Inflammatory macrophage treated with lipopolysaccharide for 4 hours (primary cell): ENCODE data around the gene GNAQ.

Experiments
- DNase-seq: peaks from one replicate; pipeline ENCODE4 v3.0.0-alpha.2; 2020

GNAQ gene

DNA sequence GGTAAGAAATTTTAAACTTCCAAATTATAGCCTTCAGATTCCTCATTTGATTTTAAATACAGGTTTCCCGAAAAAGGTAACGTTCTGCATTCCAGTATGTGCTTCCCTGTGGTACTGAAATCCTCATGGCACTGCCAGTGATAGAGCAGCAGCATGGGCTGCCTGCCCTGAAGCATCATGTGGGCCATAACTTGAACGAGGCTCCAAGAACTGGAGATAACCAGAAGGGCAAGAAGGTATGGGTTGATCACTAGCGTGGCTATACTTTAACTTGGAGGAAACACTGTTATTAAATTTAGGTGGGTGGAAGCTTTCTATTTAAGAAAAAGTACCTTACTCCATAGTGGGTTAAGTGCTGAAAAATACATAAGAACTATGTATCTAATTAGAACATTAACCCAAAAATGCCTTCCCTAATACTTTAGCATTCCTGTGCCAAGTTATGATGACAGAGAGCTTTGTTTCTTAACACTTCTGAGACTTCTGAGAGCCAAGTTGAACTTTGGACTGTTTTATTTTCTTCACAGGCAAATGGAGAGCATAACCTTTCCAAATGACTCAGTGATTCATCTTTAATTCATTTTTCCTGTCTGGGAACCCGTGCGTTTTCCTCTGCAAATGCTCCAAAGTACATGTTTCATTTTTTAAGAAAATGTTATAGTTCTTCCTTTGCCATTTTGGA lies 192.0 kb downstream of the GNAQ start:
- no peak for DNase-seq

DNA sequence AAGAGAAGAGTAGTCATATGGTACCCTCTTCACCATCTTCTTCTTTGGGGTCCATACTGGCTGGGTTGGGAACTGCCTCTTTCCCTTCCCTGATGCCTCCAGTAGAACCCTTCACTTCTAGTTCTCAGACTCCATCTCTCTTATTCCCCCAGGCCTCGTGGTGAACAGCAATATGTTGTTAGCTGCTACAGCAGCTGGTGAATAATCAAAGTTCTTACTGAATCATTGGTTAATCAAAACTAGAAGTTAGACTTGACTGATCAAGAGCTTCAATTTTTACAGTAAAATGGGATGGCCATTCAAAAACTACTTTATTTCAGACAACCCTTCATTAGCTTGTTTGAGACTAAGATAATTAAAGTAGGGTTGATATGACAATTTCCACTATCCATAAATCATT lies 192.6 kb downstream of the GNAQ start:
- no peak for DNase-seq

DNA sequence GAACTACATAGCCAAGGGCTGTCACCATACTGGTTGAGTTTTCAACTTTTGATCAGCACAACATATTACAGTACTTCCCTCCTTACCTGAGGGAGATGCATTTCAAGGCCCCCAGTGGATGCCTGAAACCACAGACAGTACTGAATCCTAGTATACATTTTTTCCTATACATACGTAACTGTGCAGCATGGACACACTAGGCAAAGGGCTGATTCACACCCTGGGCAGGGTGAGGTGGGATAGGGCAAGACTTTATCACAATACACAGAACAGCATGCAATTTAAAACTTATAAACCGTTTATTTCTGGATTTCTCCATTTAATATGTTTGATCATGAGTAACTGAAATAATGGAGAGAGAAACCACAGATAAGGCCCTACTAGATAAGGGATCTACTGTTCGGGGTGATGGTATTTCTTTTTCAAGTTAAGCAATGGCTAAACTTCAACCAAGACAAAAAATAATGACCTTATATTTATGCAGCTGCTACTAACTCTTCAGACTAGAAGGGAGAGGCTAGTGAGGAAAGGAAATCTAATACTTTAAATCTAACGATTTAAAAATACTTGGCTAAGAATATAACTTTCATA lies 196.6 kb downstream of the GNAQ start:
- DNase-seq, result no peak

DNA sequence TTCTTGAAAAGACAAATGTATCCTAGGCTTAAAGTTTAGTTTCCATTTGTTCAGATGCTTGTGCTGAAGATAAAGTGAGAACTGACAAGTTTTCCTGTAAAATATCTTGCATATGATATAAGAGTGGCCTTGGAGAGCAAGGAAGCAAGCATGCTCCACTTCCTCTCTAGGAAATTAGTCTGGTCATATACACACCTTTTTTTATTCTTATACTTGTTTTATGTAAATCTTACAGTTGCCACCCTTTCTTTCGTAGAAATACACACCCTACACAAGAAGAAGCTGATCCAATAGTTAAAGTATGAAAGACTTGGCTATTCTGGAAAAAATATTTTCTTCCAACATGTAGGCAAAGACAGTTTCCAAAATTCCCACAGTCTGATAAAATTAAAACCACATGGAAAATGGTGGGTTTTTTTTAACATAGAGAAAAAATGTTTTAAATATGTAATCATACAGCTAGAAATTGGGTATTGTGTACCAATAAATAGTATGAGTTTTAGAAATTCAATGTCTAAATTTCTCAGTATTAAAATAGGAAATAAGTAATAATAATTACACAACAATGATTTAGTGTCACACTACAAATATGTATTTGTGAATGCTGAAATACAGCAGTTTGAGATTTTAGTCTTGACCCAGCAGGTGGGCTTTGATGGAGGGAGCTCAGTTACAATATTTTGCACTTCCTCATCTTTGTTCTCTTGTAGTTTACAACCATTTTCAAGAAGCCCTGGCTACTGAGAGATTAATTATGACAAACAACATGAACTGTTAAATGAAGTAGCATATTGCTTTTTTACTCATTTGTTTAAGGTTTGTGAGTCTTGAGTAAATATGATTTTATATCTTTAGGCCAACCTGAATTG lies 197.8 kb downstream of the GNAQ start:
- no peak for DNase-seq

DNA sequence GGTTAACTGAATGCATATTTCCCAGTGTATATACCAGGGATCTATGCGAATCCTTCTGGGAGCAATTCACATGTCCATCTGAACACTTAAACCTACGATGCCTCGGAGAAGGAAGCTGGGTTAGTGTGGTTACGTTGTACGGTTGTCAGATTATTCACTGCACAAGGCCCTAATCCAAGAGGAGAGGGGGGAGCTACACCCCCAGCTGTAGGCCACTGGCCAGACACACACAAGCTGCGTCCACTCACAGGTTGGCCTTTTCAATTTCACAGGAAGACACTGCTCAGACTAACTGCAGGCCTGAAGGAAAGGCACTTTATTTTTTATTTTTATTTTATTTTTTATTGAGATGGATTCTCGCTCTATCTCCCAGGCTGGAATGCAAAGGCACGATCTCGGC lies 199.0 kb downstream of the GNAQ start:
- DNase-seq, result no peak

DNA sequence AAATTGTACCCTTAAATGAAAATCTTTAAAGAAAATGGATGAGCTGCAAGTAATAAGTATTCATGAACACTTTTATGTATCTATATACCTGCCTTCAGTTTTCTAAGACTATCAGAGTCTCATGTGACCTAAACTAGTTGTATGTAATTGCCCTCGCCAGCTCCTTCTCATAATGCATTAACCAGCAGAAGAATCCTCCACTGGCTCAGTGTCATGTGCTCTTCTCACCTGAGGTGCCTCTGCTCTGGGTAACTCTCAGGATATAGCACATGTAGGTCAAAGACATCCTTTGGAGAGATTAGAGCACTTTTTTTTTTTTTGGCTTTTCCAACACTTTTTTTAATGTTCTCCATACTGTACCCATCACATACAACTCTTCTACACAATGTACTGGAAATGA lies 199.8 kb downstream of the GNAQ start:
- no peak for DNase-seq

DNA sequence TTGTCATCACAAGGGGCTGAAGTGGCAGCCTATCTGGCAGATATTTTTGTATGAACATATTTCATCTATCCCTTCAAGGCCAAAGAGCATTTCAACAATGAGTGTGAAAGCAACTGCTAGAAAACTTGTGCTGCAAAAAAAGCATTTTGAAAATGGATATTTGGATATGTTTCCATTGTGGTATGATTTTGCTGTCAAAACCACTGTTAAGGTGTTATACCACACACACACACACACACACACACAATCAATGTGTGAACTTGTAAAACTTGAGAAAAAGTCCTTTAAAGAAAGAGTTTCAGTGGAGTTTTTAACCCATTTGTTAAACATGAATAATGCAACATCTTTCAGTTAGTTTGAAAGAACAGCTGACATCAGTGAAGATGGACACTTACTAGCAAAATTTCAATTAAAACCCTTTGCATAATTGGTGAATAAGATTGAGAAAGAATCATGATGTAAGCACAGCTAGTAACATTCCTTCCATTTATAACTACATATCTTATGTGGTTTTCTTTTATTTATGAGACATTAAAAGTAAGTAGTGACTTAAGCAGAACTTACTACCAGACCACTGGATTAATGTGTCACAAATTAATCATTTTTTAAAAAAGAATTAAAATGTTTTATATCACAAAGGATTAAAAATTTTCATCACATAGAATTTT lies 200.9 kb downstream of the GNAQ start:
- peak; percentile 30 for DNase-seq

DNA sequence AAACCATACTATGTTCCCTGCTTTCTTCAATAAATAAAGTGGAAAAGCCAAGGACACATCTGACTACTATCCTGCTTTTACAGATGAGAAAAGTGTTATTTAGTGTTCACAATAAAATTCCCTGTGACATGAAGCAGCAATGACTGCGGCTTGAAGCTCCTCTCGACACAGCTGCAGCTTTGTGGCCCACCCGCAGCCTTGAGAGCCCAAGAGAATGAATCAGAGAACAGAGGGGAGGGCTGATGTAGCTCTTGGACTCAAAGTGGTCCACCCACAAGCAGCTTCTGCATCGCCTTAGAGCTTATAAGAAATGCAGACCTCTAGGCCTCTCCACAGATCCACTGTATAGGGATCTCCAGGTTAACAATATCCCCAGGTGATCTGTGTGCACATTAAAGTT lies 202.2 kb downstream of the GNAQ start:
- no peak for DNase-seq

DNA sequence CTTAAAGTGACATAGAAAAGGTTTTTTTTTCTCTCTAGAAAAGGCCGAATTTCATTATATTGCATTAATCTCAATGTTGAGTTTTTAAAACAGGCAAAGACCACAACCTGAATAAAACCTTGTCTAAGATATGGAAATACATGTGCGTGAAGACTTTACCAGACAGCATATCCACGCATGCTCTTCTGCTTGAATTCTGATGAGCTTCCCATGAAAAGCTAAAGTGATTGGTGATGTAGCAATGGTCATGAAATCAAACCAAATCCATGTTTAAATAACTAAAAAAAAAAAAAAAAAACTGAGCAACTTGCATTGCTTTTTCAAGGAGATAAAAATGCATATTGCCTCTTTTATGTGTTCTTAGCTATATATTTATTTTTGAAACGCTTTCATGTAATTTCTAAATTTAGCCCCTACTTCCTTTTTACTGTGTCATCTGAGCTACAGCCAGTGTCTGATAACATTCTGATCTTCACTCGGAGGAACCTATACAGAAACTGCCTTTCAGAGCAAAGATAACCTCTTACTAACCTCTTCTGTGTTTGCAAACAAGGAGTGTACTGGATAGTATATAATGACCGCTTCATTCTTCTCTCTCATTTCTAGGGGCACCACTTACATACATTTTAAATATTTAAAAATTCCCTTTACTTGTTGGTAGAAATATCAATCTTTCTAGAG lies 204.4 kb downstream of the GNAQ start:
- DNase-seq, result peak; percentile 64

DNA sequence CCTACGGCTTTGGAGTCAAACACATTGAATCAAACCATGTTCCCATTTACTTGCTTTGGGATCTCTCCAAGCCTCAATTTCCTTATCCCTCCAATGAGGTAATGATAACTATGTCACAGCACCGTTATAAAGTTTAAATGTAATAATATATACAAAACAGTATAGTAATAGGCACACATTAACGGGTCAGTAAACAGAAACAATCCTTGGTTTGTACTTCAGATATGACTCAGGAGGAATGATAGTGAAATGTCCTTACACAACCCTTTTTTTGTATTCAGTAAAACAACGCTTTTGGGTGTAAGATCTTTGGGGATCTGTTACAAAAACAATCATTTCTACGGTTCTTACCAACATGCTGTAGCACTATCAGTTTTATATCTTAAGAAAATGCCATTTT lies 205.0 kb downstream of the GNAQ start:
- DNase-seq, result peak; percentile 31

DNA sequence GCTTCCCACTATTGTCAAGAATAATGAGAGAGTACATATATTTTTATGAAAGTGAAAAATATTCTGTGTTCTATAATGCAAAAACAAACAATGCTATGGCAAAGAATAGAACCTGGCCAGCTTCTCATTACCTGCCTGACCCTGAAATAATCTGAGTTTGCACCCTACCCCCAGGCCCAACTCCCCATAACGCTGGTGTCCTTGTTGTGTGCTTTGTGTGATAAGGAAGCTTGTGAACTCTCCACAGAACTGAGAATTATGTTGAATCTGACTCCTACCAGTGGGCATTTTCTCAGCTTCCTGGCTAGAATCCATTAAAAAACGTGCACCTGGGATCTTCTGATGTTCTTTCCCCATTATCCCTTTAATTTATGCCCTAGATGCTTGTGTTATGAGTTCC lies 205.5 kb downstream of the GNAQ start:
- DNase-seq, result no peak

DNA sequence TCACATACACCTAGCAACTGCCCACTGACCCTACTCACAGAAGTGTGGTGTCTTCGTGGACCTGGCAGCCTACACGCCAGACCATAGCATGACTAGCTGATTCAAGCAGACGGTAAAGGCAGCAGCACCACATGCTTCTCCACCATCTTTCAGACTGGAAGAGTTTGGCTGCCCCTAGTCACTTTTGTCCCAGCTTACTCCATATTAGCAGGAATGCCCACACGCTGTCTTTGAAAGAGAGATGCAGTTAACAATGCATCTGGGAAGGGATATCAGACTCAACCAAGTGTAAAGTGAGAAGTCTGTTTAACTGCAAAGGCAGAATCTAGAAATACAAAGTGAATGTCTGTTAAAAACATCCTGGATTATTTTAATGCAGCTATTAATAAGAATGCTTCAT lies 206.2 kb downstream of the GNAQ start:
- DNase-seq, result no peak

DNA sequence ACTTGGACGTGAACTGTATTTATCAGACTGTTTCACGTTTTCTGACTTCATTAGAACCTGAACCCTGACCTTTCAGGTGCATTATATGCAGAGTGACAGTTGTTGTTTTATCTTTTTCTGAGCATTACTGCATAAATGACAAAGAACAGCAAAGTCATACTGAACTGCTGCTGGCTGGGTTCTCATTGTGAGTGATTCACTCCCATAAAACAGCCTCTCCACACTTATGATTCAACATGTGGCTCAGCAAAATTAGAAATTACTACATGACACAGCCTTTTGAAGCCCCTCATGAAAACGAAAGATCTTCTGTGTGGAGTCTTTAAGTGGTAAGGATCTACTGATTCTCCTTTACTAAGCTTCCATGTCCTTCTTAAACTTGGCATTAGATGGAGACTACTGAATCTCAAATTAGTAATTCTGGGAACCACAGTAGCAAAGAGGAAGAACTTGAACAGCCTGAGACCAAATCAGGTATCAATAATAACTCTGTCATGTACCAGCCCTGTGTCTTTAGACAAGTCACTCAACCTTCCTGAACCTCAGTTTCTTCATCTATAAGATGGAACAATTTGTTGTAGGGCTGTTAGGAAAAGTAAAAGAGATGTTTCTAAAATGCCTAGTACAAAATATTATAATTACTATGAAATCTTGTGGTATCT lies 211.2 kb downstream of the GNAQ start:
- peak; percentile 63 for DNase-seq

DNA sequence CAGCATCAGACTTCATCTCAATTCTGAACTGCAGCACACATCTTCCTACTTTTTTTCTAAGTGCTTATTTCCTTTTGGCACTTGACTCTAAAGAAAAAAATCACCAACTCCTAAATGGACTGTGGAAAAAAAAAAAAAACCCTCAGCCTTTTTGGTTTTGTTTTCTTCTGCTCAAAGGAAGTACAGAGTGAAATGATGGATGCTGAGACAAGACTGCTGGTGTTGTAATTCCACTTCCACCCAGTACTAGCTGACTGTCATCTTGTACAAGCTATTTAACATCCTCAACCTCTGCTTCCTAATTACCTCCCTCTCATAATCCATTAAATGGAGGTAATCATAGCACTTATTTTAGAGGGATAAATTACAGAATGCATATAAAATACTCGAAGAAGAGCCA lies 212.0 kb downstream of the GNAQ start:
- DNase-seq, result peak; percentile 85

DNA sequence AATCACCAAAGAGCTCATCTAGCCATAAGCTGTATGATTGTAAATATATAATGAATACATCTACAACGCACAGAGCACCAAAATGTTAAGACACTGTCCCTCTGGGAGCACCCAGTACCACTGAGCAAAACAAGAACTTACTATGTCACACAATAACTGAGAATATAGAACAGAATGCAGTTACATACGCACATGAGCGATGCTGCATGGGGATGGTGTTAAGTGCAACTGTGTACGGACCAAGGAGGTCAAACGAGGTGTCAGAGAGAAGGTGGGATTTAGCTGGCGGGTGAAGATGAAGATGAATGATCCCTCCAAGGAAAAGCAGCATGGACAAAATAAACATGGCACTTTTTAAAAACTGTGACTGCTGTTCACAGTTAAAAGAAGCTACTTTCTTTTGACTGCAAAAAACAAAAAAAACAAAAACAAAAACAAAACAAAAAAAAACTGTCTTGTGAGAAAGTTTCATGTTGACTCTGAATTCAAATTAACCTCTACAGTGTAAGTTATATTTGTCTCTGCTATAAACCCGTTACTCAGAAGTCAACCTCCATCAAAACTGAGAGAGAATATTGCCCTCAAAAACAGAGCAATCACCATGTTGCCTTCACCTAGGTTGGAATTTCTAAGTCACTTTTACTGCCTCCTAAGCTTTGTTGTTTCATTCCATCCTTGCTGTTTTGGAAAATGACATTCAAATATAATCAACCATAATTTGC lies 213.9 kb downstream of the GNAQ start:
- no peak for DNase-seq

DNA sequence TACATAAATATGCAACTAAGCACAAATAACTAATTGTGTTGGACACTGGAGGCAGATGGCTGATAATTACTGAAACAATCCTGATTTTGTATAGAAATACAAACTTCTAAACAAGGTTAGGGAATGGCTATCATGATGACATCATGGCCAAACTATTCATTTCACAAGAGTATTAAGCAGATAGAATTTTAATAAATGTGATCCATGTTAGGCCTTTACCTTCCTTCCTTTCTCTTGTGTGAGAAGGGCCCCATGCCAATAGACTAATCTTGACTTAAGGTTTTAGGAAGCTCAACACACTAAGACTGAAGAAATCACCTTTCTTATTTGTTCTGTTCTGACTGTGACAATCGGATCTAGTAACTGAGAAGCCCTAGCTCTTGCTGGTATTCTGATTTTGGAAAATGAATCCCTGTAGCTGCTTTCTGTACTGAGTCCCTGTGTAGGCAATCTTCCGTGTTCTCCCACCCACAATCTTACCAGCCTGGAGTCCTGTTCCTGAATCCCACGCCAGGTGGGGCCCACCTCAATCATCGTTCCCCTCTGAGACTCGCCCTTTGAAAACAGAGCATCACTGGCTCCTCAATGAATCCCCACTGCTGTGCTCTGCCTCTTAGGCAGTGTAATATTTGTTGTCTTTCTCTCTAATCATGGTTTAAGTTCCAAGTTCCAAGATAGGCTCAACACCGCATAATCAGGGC lies 214.8 kb downstream of the GNAQ start:
- DNase-seq, result no peak

DNA sequence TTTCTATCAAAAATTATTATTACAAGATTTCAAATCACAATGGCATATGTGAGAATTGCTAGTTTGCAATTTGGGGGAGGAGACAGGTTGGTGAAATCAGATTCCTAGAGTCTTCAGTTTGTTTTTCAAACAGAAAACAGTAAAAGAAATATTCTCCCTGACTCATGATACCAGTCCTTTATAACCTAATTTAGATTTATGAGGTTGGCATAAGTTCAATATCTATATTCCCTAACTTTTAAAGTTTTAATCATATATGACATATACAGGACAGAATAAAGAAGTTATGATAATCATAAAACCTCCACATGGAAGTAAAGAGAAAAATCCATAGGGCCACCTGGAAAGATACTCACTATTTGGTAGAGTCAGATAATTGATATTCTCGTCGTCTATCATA lies 216.4 kb downstream of the GNAQ start:
- no peak for DNase-seq

DNA sequence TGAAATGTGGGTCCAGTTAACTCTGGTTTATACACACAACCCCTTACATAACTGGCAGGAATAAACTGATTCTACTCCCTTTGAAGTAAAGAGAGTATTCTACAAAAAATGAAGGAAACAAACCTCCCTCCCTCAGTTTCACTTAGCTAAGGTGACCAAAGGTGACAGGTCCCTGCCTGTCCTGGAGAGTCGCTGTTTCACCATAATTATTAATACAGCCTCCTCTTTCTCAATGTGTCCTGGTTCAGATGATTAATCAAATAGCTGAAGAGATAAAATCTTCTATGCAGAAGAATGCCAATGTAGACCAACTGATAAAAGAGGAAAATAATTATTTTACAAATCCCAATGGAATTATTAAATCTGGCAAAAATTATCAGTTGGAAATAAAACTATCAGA lies 219.8 kb downstream of the GNAQ start:
- no peak for DNase-seq

DNA sequence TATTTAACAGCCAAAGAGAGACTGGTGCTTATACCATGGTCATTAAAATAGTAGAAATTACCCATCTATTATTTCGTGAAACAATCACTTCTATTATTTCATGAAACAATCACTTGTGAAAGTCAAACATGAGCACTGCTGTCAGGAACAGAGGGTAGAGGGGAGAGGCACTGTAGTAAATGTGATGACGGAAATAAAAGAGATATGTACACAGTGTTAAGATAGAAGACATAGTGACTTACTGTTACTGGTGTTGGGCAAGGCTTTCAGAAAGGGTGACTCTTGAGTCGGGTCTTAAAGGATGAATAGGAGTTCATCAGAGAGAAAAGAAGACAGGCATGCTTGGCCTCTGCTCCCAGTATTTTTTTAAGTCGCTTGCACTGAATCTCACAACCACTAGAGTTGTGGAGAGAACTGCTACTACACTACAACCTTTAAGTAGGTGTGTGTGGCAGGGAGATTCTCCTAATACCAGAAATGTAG lies 220.9 kb downstream of the GNAQ start:
- no peak for DNase-seq

DNA sequence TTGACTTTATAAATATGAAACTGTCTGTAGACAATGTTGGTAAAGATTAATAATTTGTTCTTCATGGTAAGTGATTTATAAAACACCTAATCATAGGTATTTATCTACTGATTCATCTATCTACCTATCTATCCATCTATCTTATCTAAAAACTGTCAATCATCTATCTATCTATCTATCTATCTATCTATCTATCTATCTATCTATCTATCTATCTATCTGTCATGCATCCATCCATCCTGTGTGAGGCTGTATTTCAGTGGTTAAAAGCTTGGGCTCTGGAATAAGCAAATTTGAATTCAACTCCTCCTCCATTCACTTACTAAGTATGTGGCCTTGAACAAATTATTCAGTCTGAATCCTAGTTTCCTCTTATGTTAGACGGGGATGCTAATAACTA lies 221.6 kb downstream of the GNAQ start:
- no peak for DNase-seq

DNA sequence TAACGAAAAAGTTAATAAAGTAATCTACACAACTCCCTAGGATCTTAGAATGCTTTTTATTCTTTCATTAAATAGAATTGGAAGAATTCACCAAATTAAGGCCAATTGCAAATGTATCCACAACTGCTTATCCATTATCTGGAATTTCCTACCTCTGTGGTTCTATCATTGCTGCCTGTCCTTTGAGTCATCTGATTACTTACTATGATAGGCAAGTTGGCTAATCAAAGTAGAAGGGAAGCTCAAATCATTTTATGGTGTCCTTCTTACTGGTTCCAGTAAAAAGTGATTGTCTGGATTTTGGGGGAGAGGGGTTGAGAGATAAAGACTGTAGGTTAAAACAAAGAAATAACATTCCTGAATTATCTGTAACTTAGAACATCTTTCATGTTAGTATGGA lies 222.1 kb downstream of the GNAQ start:
- no peak for DNase-seq
